Loucy (cell line): ENCODE data around the gene ROBO2.

ENCODE experiments used
- H2AFZ ChIP-seq: fragments of 200-600 bp; sonication (generic); 2 replicates; pipeline ENCODE4 v1.6.0; 2016; ENCODE audit warnings: antibody characterized with exemption, mild to moderate bottlenecking, low read length, moderate library complexity
- H3F3A ChIP-seq: fragments of 200-600 bp; 2 replicates; pipeline ENCODE4 v1.6.0; 2016; ENCODE audit warnings: antibody characterized with exemption, low read depth, mild to moderate bottlenecking
- H3K27me3 ChIP-seq: fragments of 200-600 bp; sonication (generic); 2 replicates; pipeline ENCODE4 v1.6.1; 2014; ENCODE audit warnings: low read length, mild to moderate bottlenecking; ENCODE audit not compliant: insufficient read depth, poor library complexity, severe bottlenecking
- H3K36me3 ChIP-seq: fragments of 200-600 bp; sonication (generic); 2 replicates; pipeline ENCODE4 v1.6.1; 2016; ENCODE audit warnings: low read length; ENCODE audit not compliant: insufficient read depth
- H3K4me1 ChIP-seq: fragments of 200-600 bp; sonication (generic); 2 replicates; pipeline ENCODE4 v1.5.1; 2014; ENCODE audit warnings: low read length, mild to moderate bottlenecking; ENCODE audit not compliant: insufficient read depth, poor library complexity, severe bottlenecking
- H3K4me2 ChIP-seq: fragments of 200-600 bp; sonication (generic); 2 replicates; pipeline ENCODE4 v1.6.0; 2014; ENCODE audit warnings: antibody characterized with exemption, low read length, low read depth, mild to moderate bottlenecking; ENCODE audit not compliant: poor library complexity, severe bottlenecking
- H3K4me3 ChIP-seq: fragments of 200-600 bp; sonication (generic); 2 replicates; pipeline ENCODE4 v1.5.1; 2014; ENCODE audit warnings: low read length, mild to moderate bottlenecking, mixed read lengths; ENCODE audit not compliant: poor library complexity, severe bottlenecking
- H3K79me2 ChIP-seq: fragments of 200-600 bp; sonication (generic); 2 replicates; pipeline ENCODE4 v1.6.1; 2014; ENCODE audit warnings: low read length; ENCODE audit not compliant: insufficient read depth
- H3K9ac ChIP-seq: fragments of 200-600 bp; sonication (generic); 2 replicates; pipeline ENCODE4 v1.6.0; 2014; ENCODE audit warnings: mild to moderate bottlenecking, low read depth, low read length, moderate library complexity; ENCODE audit not compliant: poor library complexity, severe bottlenecking
- H3K9me2 ChIP-seq: fragments of 200-600 bp; sonication (generic); replicated peaks from 2 replicates; pipeline ENCODE4 v1.6.1; 2016; ENCODE audit warnings: low read depth, low read length, mixed read lengths
- H3K9me3 ChIP-seq: fragments of 200-600 bp; sonication (generic); 2 replicates; pipeline ENCODE4 v1.6.1; 2014; ENCODE audit warnings: mild to moderate bottlenecking, antibody characterized with exemption, low read length, low read depth; ENCODE audit not compliant: insufficient read depth
- H4K20me1 ChIP-seq: fragments of 200-600 bp; sonication (generic); 2 replicates; pipeline ENCODE4 v1.6.0; 2014; ENCODE audit warnings: antibody characterized with exemption, low read length, mild to moderate bottlenecking; ENCODE audit not compliant: insufficient read depth, poor library complexity, severe bottlenecking
- EZH2phosphoT487 ChIP-seq: fragments of 200-600 bp; IDR thresholded peaks from 2 replicates; pipeline ENCODE4 v1.6.1; 2018; ENCODE audit warnings: antibody characterized with exemption, mild to moderate bottlenecking, moderate library complexity, borderline replicate concordance
- TF ChIP-seq, protein P1 (sequence below): fragments of 200-600 bp; sonication (generic); conservative IDR thresholded peaks from 2 replicates; pipeline ENCODE4 v1.5.1; 2014; ENCODE audit warnings: mild to moderate bottlenecking, antibody characterized with exemption, low read length

The ROBO2 gene

DNA sequence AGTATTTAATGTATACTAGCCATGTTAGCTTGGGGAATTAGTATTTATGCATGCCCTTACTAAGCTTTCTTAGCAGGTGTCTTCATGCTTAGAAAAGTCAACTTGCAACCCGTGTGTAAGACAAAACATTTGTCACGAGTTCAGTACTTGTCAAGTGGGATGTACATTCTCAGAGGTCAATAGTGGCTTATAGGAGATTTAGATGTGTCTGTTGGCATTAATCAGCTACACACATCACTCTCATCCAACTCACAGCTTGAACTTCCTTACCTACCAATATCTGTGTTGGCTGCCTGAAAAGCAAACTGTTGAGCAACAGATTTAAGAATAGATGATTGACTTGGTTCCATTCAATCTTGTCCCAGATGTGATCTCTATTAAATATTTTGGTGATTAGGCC lies 109.5 kb downstream of the ROBO2 start:
- Histone ChIP-seq H4K20me1 (no peaks in the 10 kb centered on the region), H3K4me2 (no peak overlapping the region), H3K9ac (no peak overlapping the region), H3F3A (no peaks in the 10 kb centered on the region), H3K9me3 (no peaks in the 10 kb centered on the region), H3K79me2 (no peaks in the 10 kb centered on the region), H2AFZ (no peak overlapping the region), H3K4me3 (no peak overlapping the region), H3K27me3 (no peaks in the 10 kb centered on the region), H3K9me2 (no peaks in the 10 kb centered on the region), H3K36me3 (no peaks in the 10 kb centered on the region), H3K4me1 (peaks cover 3% of the 10 kb centered on the region)
- TF ChIP-seq EZH2phosphoT487: no peak
- TF ChIP-seq, protein P1, sequence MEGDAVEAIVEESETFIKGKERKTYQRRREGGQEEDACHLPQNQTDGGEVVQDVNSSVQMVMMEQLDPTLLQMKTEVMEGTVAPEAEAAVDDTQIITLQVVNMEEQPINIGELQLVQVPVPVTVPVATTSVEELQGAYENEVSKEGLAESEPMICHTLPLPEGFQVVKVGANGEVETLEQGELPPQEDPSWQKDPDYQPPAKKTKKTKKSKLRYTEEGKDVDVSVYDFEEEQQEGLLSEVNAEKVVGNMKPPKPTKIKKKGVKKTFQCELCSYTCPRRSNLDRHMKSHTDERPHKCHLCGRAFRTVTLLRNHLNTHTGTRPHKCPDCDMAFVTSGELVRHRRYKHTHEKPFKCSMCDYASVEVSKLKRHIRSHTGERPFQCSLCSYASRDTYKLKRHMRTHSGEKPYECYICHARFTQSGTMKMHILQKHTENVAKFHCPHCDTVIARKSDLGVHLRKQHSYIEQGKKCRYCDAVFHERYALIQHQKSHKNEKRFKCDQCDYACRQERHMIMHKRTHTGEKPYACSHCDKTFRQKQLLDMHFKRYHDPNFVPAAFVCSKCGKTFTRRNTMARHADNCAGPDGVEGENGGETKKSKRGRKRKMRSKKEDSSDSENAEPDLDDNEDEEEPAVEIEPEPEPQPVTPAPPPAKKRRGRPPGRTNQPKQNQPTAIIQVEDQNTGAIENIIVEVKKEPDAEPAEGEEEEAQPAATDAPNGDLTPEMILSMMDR: no peak

DNA sequence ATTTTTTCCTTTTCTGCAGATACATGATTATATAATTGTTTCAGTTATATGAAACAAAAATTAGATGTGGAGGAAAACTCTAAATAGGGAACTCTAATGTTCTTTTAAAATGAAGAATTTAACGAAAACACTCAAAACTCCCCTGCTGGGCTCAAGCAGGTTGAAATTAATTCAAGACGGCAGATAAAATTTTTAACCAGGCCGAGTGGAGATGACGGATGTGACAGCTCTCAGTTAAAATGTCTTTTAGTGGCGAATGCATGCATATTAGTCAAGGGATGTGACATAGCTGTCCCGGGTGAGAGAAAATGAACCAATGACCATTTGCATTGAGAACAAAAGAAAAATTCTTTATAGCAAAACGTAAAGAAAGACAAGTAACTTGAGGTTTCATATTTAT lies 110.1 kb downstream of the ROBO2 start:
- H3K9ac ChIP-seq: no peak overlapping the region
- H3K36me3 ChIP-seq: no peaks in the 10 kb centered on the region
- no peaks in the 10 kb centered on the region for H3K27me3 ChIP-seq
- H3F3A ChIP-seq: no peaks in the 10 kb centered on the region
- H3K9me2 ChIP-seq: no peaks in the 10 kb centered on the region
- no peak overlapping the region for H3K4me2 ChIP-seq
- no peak for TF ChIP-seq EZH2phosphoT487
- TF ChIP-seq, protein P1: no peak
- H3K79me2 ChIP-seq: no peaks in the 10 kb centered on the region
- H2AFZ ChIP-seq: no peak overlapping the region
- no peaks in the 10 kb centered on the region for H3K9me3 ChIP-seq
- no peaks in the 10 kb centered on the region for H4K20me1 ChIP-seq
- H3K4me1 ChIP-seq: peaks cover 3% of the 10 kb centered on the region
- no peak overlapping the region for H3K4me3 ChIP-seq

DNA sequence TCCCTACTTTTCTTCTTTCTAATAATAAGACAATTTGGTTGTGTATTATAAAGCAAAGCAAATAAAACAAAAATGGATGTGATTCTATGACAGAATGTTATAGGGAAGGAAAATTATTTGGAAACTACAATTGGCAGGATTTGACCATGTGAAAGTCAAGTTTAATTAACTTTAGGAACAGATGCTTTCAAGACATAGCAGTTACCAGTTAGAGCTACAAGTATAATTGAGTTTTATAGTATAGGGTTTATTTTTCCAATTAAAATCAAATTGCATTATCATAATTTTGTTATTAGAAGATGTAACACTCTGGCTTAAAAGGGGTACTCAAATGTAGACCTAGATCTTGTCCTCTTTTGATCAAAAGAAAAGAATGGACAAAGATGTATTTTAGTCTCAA lies 110.9 kb downstream of the ROBO2 start:
- Histone ChIP-seq H3K9me3 (no peaks in the 10 kb centered on the region), H2AFZ (no peak overlapping the region), H3K4me3 (no peak overlapping the region), H3K4me2 (no peak overlapping the region), H3K36me3 (no peaks in the 10 kb centered on the region), H3K27me3 (no peaks in the 10 kb centered on the region), H3K9me2 (no peaks in the 10 kb centered on the region), H3F3A (no peaks in the 10 kb centered on the region), H4K20me1 (no peaks in the 10 kb centered on the region), H3K9ac (no peak overlapping the region), H3K4me1 (peaks cover 3% of the 10 kb centered on the region), H3K79me2 (no peaks in the 10 kb centered on the region)
- no peak for TF ChIP-seq EZH2phosphoT487
- TF ChIP-seq, protein P1: no peak
